ENCODE measurements around the gene PTPRF.

GRCh38 chr1:43659212-43660166 lies 128.8 kb downstream of the PTPRF start:
- TF ChIP-seq, protein P1, sequence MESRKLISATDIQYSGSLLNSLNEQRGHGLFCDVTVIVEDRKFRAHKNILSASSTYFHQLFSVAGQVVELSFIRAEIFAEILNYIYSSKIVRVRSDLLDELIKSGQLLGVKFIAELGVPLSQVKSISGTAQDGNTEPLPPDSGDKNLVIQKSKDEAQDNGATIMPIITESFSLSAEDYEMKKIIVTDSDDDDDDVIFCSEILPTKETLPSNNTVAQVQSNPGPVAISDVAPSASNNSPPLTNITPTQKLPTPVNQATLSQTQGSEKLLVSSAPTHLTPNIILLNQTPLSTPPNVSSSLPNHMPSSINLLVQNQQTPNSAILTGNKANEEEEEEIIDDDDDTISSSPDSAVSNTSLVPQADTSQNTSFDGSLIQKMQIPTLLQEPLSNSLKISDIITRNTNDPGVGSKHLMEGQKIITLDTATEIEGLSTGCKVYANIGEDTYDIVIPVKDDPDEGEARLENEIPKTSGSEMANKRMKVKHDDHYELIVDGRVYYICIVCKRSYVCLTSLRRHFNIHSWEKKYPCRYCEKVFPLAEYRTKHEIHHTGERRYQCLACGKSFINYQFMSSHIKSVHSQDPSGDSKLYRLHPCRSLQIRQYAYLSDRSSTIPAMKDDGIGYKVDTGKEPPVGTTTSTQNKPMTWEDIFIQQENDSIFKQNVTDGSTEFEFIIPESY (IDR thresholded peaks at IDR 0.05), result no peak
- TF ChIP-seq, protein P2, sequence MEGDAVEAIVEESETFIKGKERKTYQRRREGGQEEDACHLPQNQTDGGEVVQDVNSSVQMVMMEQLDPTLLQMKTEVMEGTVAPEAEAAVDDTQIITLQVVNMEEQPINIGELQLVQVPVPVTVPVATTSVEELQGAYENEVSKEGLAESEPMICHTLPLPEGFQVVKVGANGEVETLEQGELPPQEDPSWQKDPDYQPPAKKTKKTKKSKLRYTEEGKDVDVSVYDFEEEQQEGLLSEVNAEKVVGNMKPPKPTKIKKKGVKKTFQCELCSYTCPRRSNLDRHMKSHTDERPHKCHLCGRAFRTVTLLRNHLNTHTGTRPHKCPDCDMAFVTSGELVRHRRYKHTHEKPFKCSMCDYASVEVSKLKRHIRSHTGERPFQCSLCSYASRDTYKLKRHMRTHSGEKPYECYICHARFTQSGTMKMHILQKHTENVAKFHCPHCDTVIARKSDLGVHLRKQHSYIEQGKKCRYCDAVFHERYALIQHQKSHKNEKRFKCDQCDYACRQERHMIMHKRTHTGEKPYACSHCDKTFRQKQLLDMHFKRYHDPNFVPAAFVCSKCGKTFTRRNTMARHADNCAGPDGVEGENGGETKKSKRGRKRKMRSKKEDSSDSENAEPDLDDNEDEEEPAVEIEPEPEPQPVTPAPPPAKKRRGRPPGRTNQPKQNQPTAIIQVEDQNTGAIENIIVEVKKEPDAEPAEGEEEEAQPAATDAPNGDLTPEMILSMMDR (IDR thresholded peaks at IDR 0.05; ENCODE audit: low read depth, low read length, missing input control), result no peak
- TF ChIP-seq GABPA (IDR thresholded peaks at IDR 0.05 in 1 of 2, conservative IDR thresholded peaks at IDR 0.05 in 1 of 2) (no peak), YY1 (IDR thresholded peaks at IDR 0.05) (no peak), RAD21 (IDR thresholded peaks at IDR 0.05) (no peak), REST (IDR thresholded peaks at IDR 0.05) (no peak), RXRA (IDR thresholded peaks at IDR 0.05) (no peak), SP1 (IDR thresholded peaks at IDR 0.05) (no peak), HNF4A (conservative IDR thresholded peaks at IDR 0.05) (no peak), TAF1 (conservative IDR thresholded peaks at IDR 0.05) (no peak), EGR1 (IDR thresholded peaks at IDR 0.05; ENCODE audit: low read depth in 2 of 2) (no peak)
- TF ChIP-seq, protein P3, sequence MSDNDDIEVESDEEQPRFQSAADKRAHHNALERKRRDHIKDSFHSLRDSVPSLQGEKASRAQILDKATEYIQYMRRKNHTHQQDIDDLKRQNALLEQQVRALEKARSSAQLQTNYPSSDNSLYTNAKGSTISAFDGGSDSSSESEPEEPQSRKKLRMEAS (IDR thresholded peaks at IDR 0.05), result no peak
